Measurements from ENCODE around the gene CRY2. TPM values are rescaled to one million over a fixed set of nuclear protein-coding genes. Genes with fewer than 3 reads are reported as not detected.

Gene CRY2
- total and polyA plus RNA-seq, 10 of the 15 experiments (the other 5 are each of a cell fraction or from before 2014, with no cell fraction given), result 1.2 to 14.7 (median 8.1) TPM

DNA sequence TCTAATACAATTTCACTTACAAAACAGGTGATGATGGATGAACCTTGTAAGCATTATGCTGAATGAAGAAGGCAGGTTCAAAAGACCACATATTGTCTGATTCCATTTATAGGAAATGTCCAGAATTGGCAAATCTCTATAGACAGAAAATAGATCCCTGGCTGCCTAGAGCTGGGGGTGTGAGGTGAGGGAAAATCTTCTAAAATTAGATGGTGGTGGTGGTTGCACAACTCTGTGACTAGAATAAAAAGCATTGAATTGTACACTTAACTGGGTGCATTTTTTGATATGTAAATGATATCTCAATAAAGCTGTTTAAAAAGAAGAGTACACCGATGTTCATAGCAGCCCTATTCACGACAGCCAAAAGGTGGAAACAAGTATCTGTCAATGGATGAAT, 16.7 kb upstream of the CRY2 start:
- Histone ChIP-seq H4K20me1 (ENCODE audit: control insufficient read depth, insufficient read depth) (no peaks in the 10 kb centered on the region), H3K4me2 (ENCODE audit: control insufficient read depth, insufficient read depth) (no peak overlapping the region), H3K9me3 (replicated peaks; ENCODE audit: control insufficient read depth, insufficient read depth, low read length) (no peaks in the 10 kb centered on the region), H3K27me3 (replicated peaks in 1 of 2; ENCODE audit: control insufficient read depth in 2 of 2, insufficient read depth in 2 of 2, low read length in 1 of 2) (peaks cover 0 to 5% of the 10 kb centered on the region in 2 experiments; a peak in 2 of 4 replicates), H3K27ac (ENCODE audit: control insufficient read depth, insufficient read depth) (no peak overlapping the region), H3K4me1 (ENCODE audit: control insufficient read depth, insufficient read depth, low read length) (no peaks in the 10 kb centered on the region), H3K36me3 (ENCODE audit: control insufficient read depth in 2 of 2, insufficient read depth in 2 of 2, low read length in 1 of 2) (no peaks in the 10 kb centered on the region), H2AFZ (ENCODE audit: control insufficient read depth, low read depth, low read length) (no peak overlapping the region), H3K9ac (ENCODE audit: control insufficient read depth, insufficient read depth, low read length) (no peak overlapping the region), H3K79me2 (ENCODE audit: control insufficient read depth, insufficient read depth, low read length) (no peaks in the 10 kb centered on the region), H3K4me3 (no peak overlapping the region)
- WGBS (ENCODE audit: insufficient coverage, insufficient replicate concordance, low lambda C conversion rate, missing lambda C conversion rate), result 60% methylated on average over 2 of the region's 2 CpGs
- TF ChIP-seq, protein P1, sequence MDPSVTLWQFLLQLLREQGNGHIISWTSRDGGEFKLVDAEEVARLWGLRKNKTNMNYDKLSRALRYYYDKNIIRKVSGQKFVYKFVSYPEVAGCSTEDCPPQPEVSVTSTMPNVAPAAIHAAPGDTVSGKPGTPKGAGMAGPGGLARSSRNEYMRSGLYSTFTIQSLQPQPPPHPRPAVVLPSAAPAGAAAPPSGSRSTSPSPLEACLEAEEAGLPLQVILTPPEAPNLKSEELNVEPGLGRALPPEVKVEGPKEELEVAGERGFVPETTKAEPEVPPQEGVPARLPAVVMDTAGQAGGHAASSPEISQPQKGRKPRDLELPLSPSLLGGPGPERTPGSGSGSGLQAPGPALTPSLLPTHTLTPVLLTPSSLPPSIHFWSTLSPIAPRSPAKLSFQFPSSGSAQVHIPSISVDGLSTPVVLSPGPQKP (IDR thresholded peaks at IDR 0.05; ENCODE audit: low read depth, low read length), result no peak
- TF ChIP-seq, protein P2, sequence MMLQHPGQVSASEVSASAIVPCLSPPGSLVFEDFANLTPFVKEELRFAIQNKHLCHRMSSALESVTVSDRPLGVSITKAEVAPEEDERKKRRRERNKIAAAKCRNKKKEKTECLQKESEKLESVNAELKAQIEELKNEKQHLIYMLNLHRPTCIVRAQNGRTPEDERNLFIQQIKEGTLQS (IDR thresholded peaks at IDR 0.05; ENCODE audit: borderline replicate concordance, extremely low read depth, low read depth, low read length), result no peak
- RAD21 ChIA-PET (ENCODE audit: unreplicated experiment), result no interaction called here
- no peak for FAIRE-seq
- in situ Hi-C loops (cut with MboI) (no loop called here), intact Hi-C loops (cut with micrococcal nuclease; ENCODE audit: unreplicated experiment) (no loop called here)
- POLR2A ChIA-PET, result interaction anchor here (0.8 kb wide), 1 partner anchor 12 kb away, joined by 3 read pairs; no protein-coding TSS in a partner anchor
- no TSS peak for BruUV-seq (replicated peaks)
- SMC1A ChIA-PET (ENCODE audit: uncharacterized antibody, unreplicated experiment), result no interaction called here
- CTCF ChIA-PET, result interaction anchor here (0.6 to 2.1 kb wide), 3 partner anchors 12 to 22 kb away, joined by 4 to 12 read pairs (median 5); no protein-coding TSS in a partner anchor
- ATAC-seq, result no peak
- DNase-seq (ENCODE audit: low read depth, low spot score), result no peak

DNA sequence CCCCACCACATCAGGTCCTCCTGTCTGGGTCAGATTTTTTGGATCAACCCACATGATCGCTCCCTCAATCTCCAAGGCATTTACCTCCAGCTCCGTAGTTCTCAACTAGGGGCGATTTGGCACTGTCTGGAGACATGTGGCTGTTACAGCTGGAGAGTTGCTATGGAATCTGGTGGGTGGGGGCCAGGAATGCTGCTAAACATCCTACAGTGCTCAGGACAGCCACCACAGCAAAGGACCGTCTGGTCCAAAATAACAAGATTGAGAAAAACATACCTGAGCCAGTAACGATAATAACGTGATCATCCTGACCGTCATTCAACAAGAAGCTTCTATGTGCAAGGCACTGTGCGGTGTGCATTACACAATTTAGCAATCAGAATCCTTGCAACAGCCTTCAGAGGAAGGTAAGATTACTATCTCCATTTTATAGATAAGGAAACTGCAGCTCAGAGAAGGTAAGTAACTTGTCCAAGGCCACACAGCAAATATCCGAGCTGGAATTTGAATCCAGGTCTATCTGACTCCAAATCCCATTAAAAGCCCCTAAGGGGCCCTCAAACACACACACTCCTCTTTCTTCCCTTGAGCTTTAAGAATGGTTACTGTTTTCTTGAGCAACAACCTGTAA, 14.3 kb upstream of the CRY2 start:
- DNase-seq (ENCODE audit: low read depth, low spot score), result no peak
- FAIRE-seq, result no peak
- RAD21 ChIA-PET (ENCODE audit: unreplicated experiment), result interaction anchor here (1.0 kb wide), 1 partner anchor 174 kb away, joined by 3 read pairs; no protein-coding TSS in a partner anchor

More for the DNA sequence above, 14.3 kb upstream of the CRY2 start:
- Histone ChIP-seq H3K27ac (ENCODE audit: control insufficient read depth, insufficient read depth) (no peak overlapping the region), H2AFZ (ENCODE audit: control insufficient read depth, low read depth, low read length) (no peak overlapping the region), H3K36me3 (ENCODE audit: control insufficient read depth in 2 of 2, insufficient read depth in 2 of 2, low read length in 1 of 2) (no peaks in the 10 kb centered on the region), H3K4me1 (ENCODE audit: control insufficient read depth, insufficient read depth, low read length) (no peaks in the 10 kb centered on the region), H3K4me3 (no peak overlapping the region), H4K20me1 (ENCODE audit: control insufficient read depth, insufficient read depth) (no peaks in the 10 kb centered on the region), H3K9me3 (replicated peaks; ENCODE audit: control insufficient read depth, insufficient read depth, low read length) (no peaks in the 10 kb centered on the region), H3K27me3 (replicated peaks in 1 of 2; ENCODE audit: control insufficient read depth in 2 of 2, insufficient read depth in 2 of 2, low read length in 1 of 2) (no peaks in the 10 kb centered on the region; a peak in 1 of 4 replicates), H3K4me2 (ENCODE audit: control insufficient read depth, insufficient read depth) (no peak overlapping the region), H3K79me2 (ENCODE audit: control insufficient read depth, insufficient read depth, low read length) (no peaks in the 10 kb centered on the region), H3K9ac (ENCODE audit: control insufficient read depth, insufficient read depth, low read length) (no peak overlapping the region)
- ATAC-seq, result no peak
- WGBS (ENCODE audit: insufficient coverage, insufficient replicate concordance, low lambda C conversion rate, missing lambda C conversion rate), result 67% methylated on average over 9 of the region's 9 CpGs
- no TSS peak for BruUV-seq (replicated peaks)
- TF ChIP-seq CEBPB (IDR thresholded peaks at IDR 0.05; ENCODE audit: borderline replicate concordance in 1 of 2, low read depth in 2 of 2, low read length in 2 of 2) (no peak), TCF7 (IDR thresholded peaks at IDR 0.05; ENCODE audit: borderline replicate concordance) (no peak), STAT3 (IDR thresholded peaks at IDR 0.05; ENCODE audit: low read depth, low read length) (no peak), CBX5 (IDR thresholded peaks at IDR 0.05; ENCODE audit: low read depth) (no peak), SREBF1 (IDR thresholded peaks at IDR 0.05; ENCODE audit: low read length) (no peak)
- CTCF ChIA-PET, result interaction anchor here (1.0 to 3.6 kb wide), 2 partner anchors 11 to 61 kb away, joined by 3 to 20 read pairs; no protein-coding TSS in a partner anchor
- intact Hi-C loops (cut with micrococcal nuclease; ENCODE audit: unreplicated experiment), result no loop called here
- SMC1A ChIA-PET (ENCODE audit: uncharacterized antibody, unreplicated experiment), result interaction anchor here (1.0 kb wide), 2 partner anchors 10 to 13 kb away, joined by 3 to 4 read pairs; no protein-coding TSS in a partner anchor
- POLR2A ChIA-PET, result interaction anchor here (0.5 to 1.2 kb wide), 3 partner anchors 10 to 28 kb away, joined by 3 to 4 read pairs (median 3); partner anchors contain the start of gene SLC35C1
- in situ Hi-C loops (cut with MboI), result no loop called here

Measured in GM12878 (cell line).